HepG2 (cell line): ENCODE results near the gene UBE2O. TPM values are rescaled to one million over a fixed set of nuclear protein-coding genes. Genes with fewer than 3 reads are reported as not detected.

ENCODE experiments used
- ESRRA ChIP-seq: sonication (generic); formaldehyde crosslinking; IDR thresholded peaks from 2 replicates; pipeline ENCODE4 v1.5.1; 2020; ENCODE audit warnings: mild to moderate bottlenecking, low read depth, missing genetic modification reagents
- FUBP1 ChIP-seq: sonication (generic); formaldehyde crosslinking; IDR thresholded peaks from 2 replicates; pipeline ENCODE4 v1.5.1; 2020; ENCODE audit warnings: missing genetic modification reagents, mild to moderate bottlenecking, borderline replicate concordance
- GLI4 ChIP-seq: sonication (generic); formaldehyde crosslinking; IDR thresholded peaks from 2 replicates; pipeline ENCODE4 v1.5.1; 2020; ENCODE audit warnings: missing genetic modification reagents, mild to moderate bottlenecking, moderate library complexity, borderline replicate concordance
- MAFK ChIP-seq, 2 experiments: IDR thresholded peaks in 1 of 2; conservative IDR thresholded peaks in 1 of 2; 2 replicates each; pipeline ENCODE4 v1.6.1; 2011; ENCODE audit warnings: improper control_type of control experiment in 2 of 2, low read length in 2 of 2
- NPAS2 ChIP-seq: sonication (generic); formaldehyde crosslinking; IDR thresholded peaks from 2 replicates; pipeline ENCODE4 v1.8.0; 2022; ENCODE audit warnings: mild to moderate bottlenecking, missing genetic modification reagents, borderline replicate concordance
- NR3C1 ChIP-seq: sonication (generic); formaldehyde crosslinking; IDR thresholded peaks from 2 replicates; pipeline ENCODE4 v1.4.0; 2020; ENCODE audit warnings: missing genetic modification reagents
- PAF1 ChIP-seq: IDR thresholded peaks from 2 replicates; pipeline ENCODE4 v1.6.1; 2016; ENCODE audit warnings: missing genetic modification reagents, missing compliant biosample characterization
- PLSCR1 ChIP-seq: sonication (generic); formaldehyde crosslinking; IDR thresholded peaks from 2 replicates; pipeline ENCODE4 v1.5.0; 2020; ENCODE audit warnings: missing genetic modification reagents, mild to moderate bottlenecking, borderline replicate concordance
- SOX6 ChIP-seq, 2 experiments: fragments of 450-650 bp in 1 of 2; sonication (generic) in 1 of 2; formaldehyde crosslinking in 1 of 2; IDR thresholded peaks; 2 replicates each; pipeline versions ENCODE4 v1.4.0 to v1.6.1; 2017 to 2020; ENCODE audit warnings: antibody characterized with exemption in 1 of 2, mild to moderate bottlenecking in 1 of 2, missing genetic modification reagents in 1 of 2
- TOPORS ChIP-seq: sonication (generic); formaldehyde crosslinking; IDR thresholded peaks from 2 replicates; pipeline ENCODE4 v1.8.0; 2023; ENCODE audit warnings: mild to moderate bottlenecking, missing genetic modification reagents
- U2AF1 ChIP-seq: fragments of 200-400 bp; formaldehyde crosslinking; optimal IDR thresholded peaks from 2 replicates; pipeline ENCODE3; 2017; ENCODE audit warnings: mild to moderate bottlenecking, low read depth, low read length
- ZBTB37 ChIP-seq: sonication (generic); formaldehyde crosslinking; IDR thresholded peaks from 2 replicates; pipeline ENCODE4 v1.4.0; 2020; ENCODE audit warnings: mild to moderate bottlenecking, missing genetic modification reagents
- ZBTB46 ChIP-seq: sonication (generic); formaldehyde crosslinking; IDR thresholded peaks from 2 replicates; pipeline ENCODE4 v1.4.0; 2020; ENCODE audit warnings: mild to moderate bottlenecking, missing genetic modification reagents, borderline replicate concordance
- ZKSCAN8 ChIP-seq: IDR thresholded peaks from 2 replicates; pipeline ENCODE4 v1.6.1; 2016; ENCODE audit warnings: borderline replicate concordance, missing genetic modification reagents, missing compliant biosample characterization
- ZNF136 ChIP-seq: sonication (generic); formaldehyde crosslinking; IDR thresholded peaks from 2 replicates; pipeline ENCODE4 v1.8.1; 2022; ENCODE audit warnings: low read depth, mild to moderate bottlenecking, moderate library complexity, missing genetic modification reagents
- ZNF382 ChIP-seq: sonication (generic); formaldehyde crosslinking; IDR thresholded peaks from 2 replicates; pipeline ENCODE4 v1.5.0; 2020; ENCODE audit warnings: missing genetic modification reagents, mild to moderate bottlenecking, borderline replicate concordance
- ZNF414 ChIP-seq: sonication (generic); formaldehyde crosslinking; IDR thresholded peaks from 2 replicates; pipeline ENCODE4 v1.5.0; 2020; ENCODE audit warnings: missing genetic modification reagents
- ZNF451 ChIP-seq: sonication (generic); formaldehyde crosslinking; IDR thresholded peaks from 2 replicates; pipeline ENCODE4 v1.5.0; 2020; ENCODE audit warnings: mild to moderate bottlenecking, missing genetic modification reagents
- ZNF530 ChIP-seq: sonication (generic); formaldehyde crosslinking; IDR thresholded peaks from 2 replicates; pipeline ENCODE4 v1.5.0; 2020; ENCODE audit warnings: low read depth, mild to moderate bottlenecking, missing genetic modification reagents
- ZNF746 ChIP-seq: sonication (generic); formaldehyde crosslinking; IDR thresholded peaks from 2 replicates; pipeline ENCODE4 v1.8.0; 2022; ENCODE audit warnings: mild to moderate bottlenecking, missing genetic modification reagents
- ZNF782 ChIP-seq: sonication (generic); formaldehyde crosslinking; IDR thresholded peaks from 2 replicates; pipeline ENCODE4 v1.4.0; 2020; ENCODE audit warnings: missing genetic modification reagents, mild to moderate bottlenecking, borderline replicate concordance
- polyA plus RNA-seq, 8 experiments: library from polyadenylated mRNA; depleted of rRNA in 3 of 8; stranded (reverse) in 7 of 8; unstranded in 1 of 8; fragments of >200 nt; fragmentation: Illumina TruSeq in 4 of 8; extraction: Trizol in 4 of 8; gene quantifications; 2 replicates each; pipeline versions ENCODE4 v1.2.1 to v1.2.3, GENCODE V29; 2011 to 2016; ENCODE audit warnings: low read depth in 4 of 8, missing spikeins in 1 of 8, mixed read lengths in 1 of 8; ENCODE audit not compliant: insufficient read depth in 1 of 8
- total RNA-seq, 5 experiments: library from RNA; depleted of rRNA; stranded (reverse); fragments of >200 nt; fragmentation: Illumina TruSeq; extraction: Trizol; gene quantifications; 2 replicates each; pipeline ENCODE4 v1.2.3, GENCODE V29; 2016; ENCODE audit warnings: low read depth in 1 of 5

Gene UBE2O
- total and polyA plus RNA-seq, 2 of the 13 experiments (the other 11 are each of a cell fraction or from before 2014, with no cell fraction given): 21.5 to 23.5 TPM

- peak; percentile 82 for TF ChIP-seq ZNF746 (CRISPR knock-in tag)
- TF ChIP-seq PLSCR1: peak; percentile 96; the same call in 1 of the 2 replicates
- TF ChIP-seq GLI4 (CRISPR knock-in tag): peak; percentile 93
- peak; percentile 96; the same call in 1 of the 2 replicates for TF ChIP-seq ZNF530 (CRISPR knock-in tag)
- peak; percentile 99 for TF ChIP-seq ZNF782
- peak; percentile 90 for TF ChIP-seq ZNF136 (CRISPR knock-in tag)
- TF ChIP-seq ZNF414: peak; percentile 94
- TF ChIP-seq FUBP1 (CRISPR knock-in tag): peak; percentile 91; the same call in 1 of the 2 replicates
- TF ChIP-seq ZNF382 (CRISPR knock-in tag): no peak
- TF ChIP-seq ZNF451 (CRISPR knock-in tag): peak; percentile 94
- no peak for TF ChIP-seq SOX6 (IDR thresholded peaks at IDR 0.05)
- TF ChIP-seq SOX6 (CRISPR knock-in tag; IDR thresholded peaks at IDR 0.05): peak; percentile 79
- peak; percentile 77 for TF ChIP-seq ESRRA (CRISPR knock-in tag)
- TF ChIP-seq TOPORS (CRISPR knock-in tag): peak; percentile 97
- no peak; the same call in 1 of the 2 replicates for TF ChIP-seq NPAS2 (CRISPR knock-in tag)
- TF ChIP-seq PAF1 (CRISPR knock-in tag): no peak
- no peak for TF ChIP-seq U2AF1
- TF ChIP-seq ZBTB37 (CRISPR knock-in tag): no peak
- TF ChIP-seq ZBTB46 (CRISPR knock-in tag): no peak
- TF ChIP-seq MAFK (conservative IDR thresholded peaks at IDR 0.05 in 1 of 2, IDR thresholded peaks at IDR 0.05 in 1 of 2; ENCODE audit: low read length in 2 of 2): no peak
- TF ChIP-seq ZKSCAN8 (CRISPR knock-in tag): peak; percentile 41; the same call in 1 of the 2 replicates
- TF ChIP-seq NR3C1 (CRISPR knock-in tag): no peak
Observed at GRCh38 chr17:76385892-76386786, 66.8 kb downstream of the UBE2O start (continued).
